GM10847 (cell line): ENCODE data around the gene TLE1.

ENCODE experiments used
- POLR2A ChIP-seq: IDR thresholded peaks from 2 replicates; pipeline ENCODE4 v1.6.1; 2011; ENCODE audit not compliant: insufficient read length; ENCODE audit errors: extremely low read depth

The TLE1 gene

GRCh38 chr9:81690251-81690851 is 1.0 kb upstream of the TLE1 start:
- TF ChIP-seq POLR2A = no peak

GRCh38 chr9:81687521-81688261 is 1.7 kb downstream of the TLE1 start:
- no peak for TF ChIP-seq POLR2A

- TF ChIP-seq POLR2A = no peak
These were observed 2.5 kb downstream of the TLE1 start for GRCh38 chr9:81686614-81687520.

- TF ChIP-seq POLR2A = no peak
These were observed 3.4 kb downstream of the TLE1 start for GRCh38 chr9:81685763-81686613.

GRCh38 chr9:81684635-81685034 is 4.7 kb downstream of the TLE1 start:
- no peak for TF ChIP-seq POLR2A

- TF ChIP-seq POLR2A = no peak
These were observed 5.6 kb downstream of the TLE1 start for GRCh38 chr9:81683704-81684103.

- TF ChIP-seq POLR2A = no peak
These were observed 6.1 kb downstream of the TLE1 start for GRCh38 chr9:81683238-81683637.

GRCh38 chr9:81682797-81683196 is 6.5 kb downstream of the TLE1 start:
- TF ChIP-seq POLR2A = no peak

- TF ChIP-seq POLR2A = no peak
These were observed 7.2 kb downstream of the TLE1 start for GRCh38 chr9:81682177-81682576.

GRCh38 chr9:81680506-81680905 is 8.8 kb downstream of the TLE1 start:
- TF ChIP-seq POLR2A = no peak

GRCh38 chr9:81680006-81680405 is 9.3 kb downstream of the TLE1 start:
- no peak for TF ChIP-seq POLR2A

- no peak for TF ChIP-seq POLR2A
These were observed 11.3 kb downstream of the TLE1 start for GRCh38 chr9:81678088-81678487.

GRCh38 chr9:81676395-81676794 is 13.0 kb downstream of the TLE1 start:
- no peak for TF ChIP-seq POLR2A

GRCh38 chr9:81673310-81673709 is 16.0 kb downstream of the TLE1 start:
- no peak for TF ChIP-seq POLR2A

- no peak for TF ChIP-seq POLR2A
These were observed 17.5 kb downstream of the TLE1 start for GRCh38 chr9:81671880-81672280.
